Coronary artery (tissue), 2 donors: ENCODE results near the gene ASPHD1.

Experiments
- DNase-seq: peaks from one replicate; pipeline ENCODE4 v3.0.0-alpha.2; 2017; ENCODE audit warnings: low spot score
- H3K27ac ChIP-seq, 2 donors: fragments of 200-600 bp; sonication (generic); one replicate each; pipeline ENCODE4 v1.5.1; 2016 to 2019
- H3K4me3 ChIP-seq: fragments of 200-600 bp; sonication (generic); 2 replicates; pipeline ENCODE4 v1.5.1; 2016; ENCODE audit warnings: mild to moderate bottlenecking, moderate library complexity
- TF ChIP-seq, protein P1 (sequence below): fragments of 200-600 bp; sonication (generic); IDR thresholded peaks from one replicate; pipeline ENCODE4 v1.5.1; 2019; ENCODE audit warnings: antibody characterized with exemption

The ASPHD1 gene

DNA sequence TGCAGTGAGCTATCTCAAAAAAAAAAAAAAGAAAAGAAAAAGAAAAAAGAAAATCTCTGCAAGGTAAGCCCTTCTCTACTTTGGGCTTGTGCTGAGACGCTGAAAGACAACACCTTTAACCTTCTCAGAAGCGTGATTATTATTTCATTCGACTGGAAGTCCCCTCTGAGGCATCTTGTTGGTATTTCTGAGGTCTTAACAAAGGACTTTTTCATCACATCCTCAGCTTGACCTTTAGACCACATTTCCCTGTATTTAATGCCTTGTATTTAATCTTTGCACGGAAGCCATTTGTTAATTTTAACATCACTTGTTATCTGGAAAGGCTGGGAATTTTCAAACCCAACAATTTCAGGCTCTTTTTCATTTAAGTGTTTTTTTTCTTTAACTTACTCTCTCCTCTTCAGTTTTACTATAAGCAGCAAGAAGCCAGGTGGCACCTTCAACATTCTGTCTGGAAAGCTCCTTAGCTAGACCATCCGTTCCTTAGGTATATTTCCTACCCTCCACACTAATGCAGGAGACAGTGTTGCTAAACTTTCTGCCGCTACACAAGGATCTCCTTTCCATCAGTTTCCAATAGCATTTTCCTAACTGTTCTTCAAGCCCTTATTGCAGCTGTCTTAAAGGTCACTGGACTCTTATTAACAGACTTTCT is 15.4 kb downstream of the ASPHD1 start:
- TF ChIP-seq, protein P1, sequence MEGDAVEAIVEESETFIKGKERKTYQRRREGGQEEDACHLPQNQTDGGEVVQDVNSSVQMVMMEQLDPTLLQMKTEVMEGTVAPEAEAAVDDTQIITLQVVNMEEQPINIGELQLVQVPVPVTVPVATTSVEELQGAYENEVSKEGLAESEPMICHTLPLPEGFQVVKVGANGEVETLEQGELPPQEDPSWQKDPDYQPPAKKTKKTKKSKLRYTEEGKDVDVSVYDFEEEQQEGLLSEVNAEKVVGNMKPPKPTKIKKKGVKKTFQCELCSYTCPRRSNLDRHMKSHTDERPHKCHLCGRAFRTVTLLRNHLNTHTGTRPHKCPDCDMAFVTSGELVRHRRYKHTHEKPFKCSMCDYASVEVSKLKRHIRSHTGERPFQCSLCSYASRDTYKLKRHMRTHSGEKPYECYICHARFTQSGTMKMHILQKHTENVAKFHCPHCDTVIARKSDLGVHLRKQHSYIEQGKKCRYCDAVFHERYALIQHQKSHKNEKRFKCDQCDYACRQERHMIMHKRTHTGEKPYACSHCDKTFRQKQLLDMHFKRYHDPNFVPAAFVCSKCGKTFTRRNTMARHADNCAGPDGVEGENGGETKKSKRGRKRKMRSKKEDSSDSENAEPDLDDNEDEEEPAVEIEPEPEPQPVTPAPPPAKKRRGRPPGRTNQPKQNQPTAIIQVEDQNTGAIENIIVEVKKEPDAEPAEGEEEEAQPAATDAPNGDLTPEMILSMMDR: no peak
- Histone ChIP-seq H3K27ac (no peak overlapping the region), H3K4me3 (no peak overlapping the region)
- no peak for DNase-seq

GRCh38 chr16:29916979-29917378 is 16.7 kb downstream of the ASPHD1 start:
- DNase-seq: no peak
- TF ChIP-seq, protein P1: no peak
- no peak overlapping the region for H3K4me3 ChIP-seq
- H3K27ac ChIP-seq: no peak overlapping the region

DNA sequence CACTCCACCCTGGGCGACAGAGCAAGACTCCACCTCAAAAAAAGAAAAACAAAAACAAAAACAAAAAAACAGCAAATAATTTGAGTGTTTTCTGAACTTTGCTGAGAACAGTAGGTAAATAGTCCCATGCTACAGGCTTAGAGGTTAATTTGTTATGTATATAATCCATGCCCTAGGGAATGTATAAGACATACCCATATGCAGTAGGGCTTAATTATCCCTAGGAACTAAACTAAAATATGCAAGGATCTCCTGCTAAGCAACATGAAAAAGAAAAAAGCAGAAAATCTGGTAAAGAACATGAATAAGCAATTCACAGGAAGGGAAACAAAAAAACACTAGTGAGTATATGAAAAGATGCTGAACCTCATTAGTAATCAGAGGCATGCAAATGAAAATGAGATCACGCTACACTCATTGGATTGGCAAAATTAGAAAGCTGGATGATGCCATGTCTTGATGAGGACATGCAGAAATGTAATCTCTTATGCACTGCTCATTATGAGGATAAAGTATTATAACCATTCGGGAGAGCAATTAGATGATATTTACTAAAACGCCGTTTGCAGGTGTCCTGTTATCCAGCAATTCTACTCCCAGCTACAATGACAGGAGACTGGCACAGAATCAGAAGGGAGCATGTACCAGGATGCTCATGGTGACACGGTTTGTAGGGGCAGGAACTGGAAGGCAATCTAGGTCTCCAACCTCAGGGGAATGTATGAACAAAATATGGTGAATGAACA is 20.2 kb downstream of the ASPHD1 start:
- Histone ChIP-seq H3K4me3 (no peak overlapping the region), H3K27ac (no peak overlapping the region)
- DNase-seq: no peak
- TF ChIP-seq, protein P1: no peak

- no peak for DNase-seq
- H3K27ac ChIP-seq: no peak overlapping the region
- H3K4me3 ChIP-seq: no peak overlapping the region
- TF ChIP-seq, protein P1: no peak
Observed at GRCh38 chr16:29921034-29921385, 20.7 kb downstream of the ASPHD1 start.

- Histone ChIP-seq H3K27ac (no peak overlapping the region), H3K4me3 (no peak overlapping the region)
- TF ChIP-seq, protein P1: no peak
- DNase-seq: no peak
Observed at GRCh38 chr16:29922326-29922725, 22.0 kb downstream of the ASPHD1 start.

- TF ChIP-seq, protein P1: no peak
- no peak for DNase-seq
- Histone ChIP-seq H3K27ac (no peak overlapping the region), H3K4me3 (no peak overlapping the region)
Observed at GRCh38 chr16:29922986-29923501, 22.8 kb downstream of the ASPHD1 start.
